Mesendoderm (in vitro differentiated cells): ENCODE data around the gene VASN.

Experiments used
- DNase-seq: peaks from one replicate; pipeline ENCODE4 v3.0.0; 2013
- H2AK5ac ChIP-seq: 2 replicates; pipeline ENCODE4 v1.6.1; 2013; ENCODE audit warnings: low read length, inconsistent platforms
- H2BK120ac ChIP-seq: 2 replicates; pipeline ENCODE4 v1.6.1; 2013; ENCODE audit warnings: low read depth, mild to moderate bottlenecking, low read length, moderate library complexity, mixed read lengths
- H2BK15ac ChIP-seq: replicated peaks from 2 replicates; pipeline ENCODE4 v1.6.1; 2013; ENCODE audit warnings: low read depth, mild to moderate bottlenecking, moderate library complexity
- H2BK5ac ChIP-seq: 2 replicates; pipeline ENCODE4 v1.6.1; 2013; ENCODE audit warnings: low read length, inconsistent platforms
- H3K18ac ChIP-seq: 2 replicates; pipeline ENCODE4 v1.6.1; 2013; ENCODE audit warnings: mild to moderate bottlenecking, low read length, mixed read lengths
- H3K23ac ChIP-seq: one replicate; pipeline ENCODE4 v1.6.1; 2013; ENCODE audit warnings: low read length
- H3K27ac ChIP-seq: 2 replicates; pipeline ENCODE4 v1.5.1; 2013; ENCODE audit warnings: low read depth, mild to moderate bottlenecking, inconsistent platforms, low read length, moderate library complexity
- H3K27me3 ChIP-seq: 2 replicates; pipeline ENCODE4 v1.6.1; 2013; ENCODE audit warnings: low read length, control low read depth, mild to moderate bottlenecking, inconsistent platforms; ENCODE audit not compliant: insufficient read depth, poor library complexity
- H3K36me3 ChIP-seq: 2 replicates; pipeline ENCODE4 v1.6.1; 2013; ENCODE audit warnings: low read length, inconsistent platforms; ENCODE audit not compliant: control insufficient read depth, insufficient read depth
- H3K4ac ChIP-seq: one replicate; pipeline ENCODE4 v1.6.1; 2013; ENCODE audit warnings: low read depth, mild to moderate bottlenecking, low read length, moderate library complexity
- H3K4me1 ChIP-seq: 2 replicates; pipeline ENCODE4 v1.6.1; 2013; ENCODE audit warnings: low read depth, low read length, inconsistent platforms; ENCODE audit not compliant: control insufficient read depth
- H3K4me2 ChIP-seq: 2 replicates; pipeline ENCODE4 v1.6.1; 2013; ENCODE audit warnings: low read length
- H3K4me3 ChIP-seq: 2 replicates; pipeline ENCODE4 v1.5.1; 2013; ENCODE audit warnings: mild to moderate bottlenecking, low read length
- H3K56ac ChIP-seq: one replicate; pipeline ENCODE4 v1.6.1; 2013; ENCODE audit warnings: low read length
- H3K79me1 ChIP-seq: 2 replicates; pipeline ENCODE4 v1.6.1; 2013; ENCODE audit warnings: low read length, inconsistent platforms
- H3K79me2 ChIP-seq: 2 replicates; pipeline ENCODE4 v1.6.1; 2013; ENCODE audit warnings: mild to moderate bottlenecking, low read length; ENCODE audit not compliant: control insufficient read depth, insufficient read depth
- H3K9ac ChIP-seq: 2 replicates; pipeline ENCODE4 v1.6.1; 2013; ENCODE audit warnings: low read length, inconsistent platforms
- H4K5ac ChIP-seq: one replicate; pipeline ENCODE4 v1.6.1; 2013; ENCODE audit warnings: low read length
- H4K8ac ChIP-seq: one replicate; pipeline ENCODE4 v1.6.1; 2013; ENCODE audit warnings: low read depth, mild to moderate bottlenecking, control low read depth, low read length, moderate library complexity
- WGBS: extraction: QIAGEN DNeasy Blood & Tissue Kit; methylation state at CpG from one replicate; pipeline ENCODE4 v1.1.7; 2013; ENCODE audit warnings: low lambda C conversion rate, missing lambda C conversion rate; ENCODE audit not compliant: insufficient coverage; ENCODE audit errors: extremely low coverage; 5-methylcytosine and 5-hydroxymethylcytosine counted together

Gene VASN

GRCh38 chr16:4383591-4384444 lies 12.2 kb downstream of the VASN start:
- H3K4me3 ChIP-seq: no peak overlapping the region
- no peak for DNase-seq

GRCh38 chr16:4384509-4384942 lies 12.9 kb downstream of the VASN start:
- H3K4me3 ChIP-seq: no peak overlapping the region
- H3K27ac ChIP-seq: no peak overlapping the region

More at GRCh38 chr16:4383591-4384444, 12.2 kb downstream of the VASN start:
- no CpG with 5 or more reads among the region's 12 CpGs for WGBS
- Histone ChIP-seq H3K9ac (no peak overlapping the region), H3K56ac (no peak overlapping the region), H4K5ac (no peak overlapping the region), H3K79me2 (no peaks in the 10 kb centered on the region), H2BK5ac (no peak overlapping the region), H3K79me1 (no peaks in the 10 kb centered on the region), H3K4me1 (peaks cover 4% of the 10 kb centered on the region), H3K23ac (no peak overlapping the region), H2AK5ac (no peak overlapping the region), H3K4me2 (no peak overlapping the region), H4K8ac (no peak overlapping the region), H3K27ac (no peak overlapping the region), H2BK120ac (no peak overlapping the region), H3K4ac (no peak overlapping the region), H2BK15ac (no peak overlapping the region), H3K27me3 (no peaks in the 10 kb centered on the region), H3K18ac (no peak overlapping the region), H3K36me3 (no peaks in the 10 kb centered on the region)

GRCh38 chr16:4385066-4385788 lies 13.6 kb downstream of the VASN start:
- WGBS: no CpG with 5 or more reads among the region's 20 CpGs
- Histone ChIP-seq H3K4me1 (peaks cover 6% of the 10 kb centered on the region), H3K9ac (no peak overlapping the region), H4K8ac (no peak overlapping the region), H3K79me1 (no peaks in the 10 kb centered on the region), H3K79me2 (no peaks in the 10 kb centered on the region), H3K36me3 (no peaks in the 10 kb centered on the region), H3K4me3 (no peak overlapping the region), H3K23ac (no peak overlapping the region), H2BK5ac (no peak overlapping the region), H3K56ac (no peak overlapping the region), H3K27ac (no peak overlapping the region), H3K4ac (no peak overlapping the region), H4K5ac (no peak overlapping the region), H3K18ac (no peak overlapping the region), H2BK120ac (no peak overlapping the region), H2AK5ac (no peak overlapping the region), H2BK15ac (no peak overlapping the region), H3K27me3 (no peaks in the 10 kb centered on the region), H3K4me2 (no peak overlapping the region)
- DNase-seq: no peak

More at GRCh38 chr16:4384509-4384942, 12.9 kb downstream of the VASN start:
- no peak overlapping the region for H2BK120ac ChIP-seq
- H3K9ac ChIP-seq: no peak overlapping the region
- H3K79me2 ChIP-seq: no peaks in the 10 kb centered on the region
- no peaks in the 10 kb centered on the region for H3K27me3 ChIP-seq
- H2AK5ac ChIP-seq: no peak overlapping the region
- peaks cover 6% of the 10 kb centered on the region for H3K4me1 ChIP-seq
- H3K36me3 ChIP-seq: no peaks in the 10 kb centered on the region
- no peak overlapping the region for H3K23ac ChIP-seq
- H2BK5ac ChIP-seq: no peak overlapping the region
- H3K56ac ChIP-seq: no peak overlapping the region
- H2BK15ac ChIP-seq: no peak overlapping the region
- H3K4ac ChIP-seq: no peak overlapping the region
- no peak overlapping the region for H4K5ac ChIP-seq
- no CpG with 5 or more reads among the region's 20 CpGs for WGBS
- no peak overlapping the region for H3K4me2 ChIP-seq
- no peaks in the 10 kb centered on the region for H3K79me1 ChIP-seq
- H3K18ac ChIP-seq: no peak overlapping the region
- no peak overlapping the region for H4K8ac ChIP-seq
- DNase-seq: no peak

- Histone ChIP-seq H2BK5ac (no peak overlapping the region), H3K18ac (no peak overlapping the region), H2AK5ac (no peak overlapping the region), H3K56ac (no peak overlapping the region), H4K5ac (no peak overlapping the region), H3K79me1 (no peaks in the 10 kb centered on the region), H2BK15ac (no peak overlapping the region), H2BK120ac (no peak overlapping the region), H3K9ac (no peak overlapping the region), H3K79me2 (no peaks in the 10 kb centered on the region), H3K4me2 (no peak overlapping the region), H3K4me1 (peaks cover 6% of the 10 kb centered on the region), H3K27ac (no peak overlapping the region), H3K23ac (no peak overlapping the region), H3K27me3 (no peaks in the 10 kb centered on the region), H3K4ac (no peak overlapping the region), H3K4me3 (no peak overlapping the region), H3K36me3 (no peaks in the 10 kb centered on the region), H4K8ac (no peak overlapping the region)
- no CpG with 5 or more reads among the region's 11 CpGs for WGBS
- DNase-seq: no peak
These were observed 14.3 kb downstream of the VASN start for GRCh38 chr16:4385789-4386450.

GRCh38 chr16:4386451-4386805 lies 14.8 kb downstream of the VASN start:
- Histone ChIP-seq H3K23ac (no peak overlapping the region), H3K79me2 (no peaks in the 10 kb centered on the region), H3K4ac (no peak overlapping the region), H3K9ac (no peak overlapping the region), H4K8ac (no peak overlapping the region), H3K18ac (no peak overlapping the region), H2BK120ac (no peak overlapping the region), H2BK5ac (no peak overlapping the region), H3K56ac (no peak overlapping the region), H3K36me3 (no peaks in the 10 kb centered on the region), H2AK5ac (no peak overlapping the region), H3K27ac (no peak overlapping the region), H3K79me1 (no peaks in the 10 kb centered on the region), H3K4me2 (no peak overlapping the region), H3K27me3 (no peaks in the 10 kb centered on the region), H4K5ac (no peak overlapping the region), H3K4me1 (peaks cover 6% of the 10 kb centered on the region), H3K4me3 (no peak overlapping the region), H2BK15ac (no peak overlapping the region)
- DNase-seq: no peak
- no CpG with 5 or more reads among the region's 8 CpGs for WGBS
